ENCODE results near the gene P2RY2. TPM values are rescaled to one million over a fixed set of nuclear protein-coding genes. Genes with fewer than 3 reads are reported as not detected.

The P2RY2 gene
- total RNA-seq, 3 donors from 2014 or later: 7.6 to 20.6 (median 14.5) TPM

DNA sequence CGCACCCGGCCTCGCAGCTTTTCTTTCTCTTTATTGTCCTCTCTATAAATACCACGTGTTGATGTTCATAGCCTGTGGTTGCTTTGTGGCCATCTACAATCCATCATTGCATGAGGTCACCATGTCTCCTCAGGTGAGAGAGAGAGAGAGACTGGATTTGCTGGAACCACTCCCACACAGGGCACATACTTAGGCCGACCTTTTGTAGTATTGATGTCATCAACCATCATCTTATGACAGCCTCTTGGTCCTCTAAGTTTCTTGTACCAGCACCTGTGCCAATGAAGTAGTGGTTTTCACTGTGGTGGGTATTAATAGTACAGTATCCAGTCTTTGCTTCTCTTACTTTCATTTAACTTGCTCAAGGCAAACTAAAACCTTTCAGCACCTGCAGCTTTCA is 31.2 kb downstream of the P2RY2 start:
- H3K36me3 ChIP-seq (ENCODE audit: low read depth): no peaks in the 10 kb centered on the region
- no peak overlapping the region for H3K4me3 ChIP-seq
- TF ChIP-seq, protein P1, sequence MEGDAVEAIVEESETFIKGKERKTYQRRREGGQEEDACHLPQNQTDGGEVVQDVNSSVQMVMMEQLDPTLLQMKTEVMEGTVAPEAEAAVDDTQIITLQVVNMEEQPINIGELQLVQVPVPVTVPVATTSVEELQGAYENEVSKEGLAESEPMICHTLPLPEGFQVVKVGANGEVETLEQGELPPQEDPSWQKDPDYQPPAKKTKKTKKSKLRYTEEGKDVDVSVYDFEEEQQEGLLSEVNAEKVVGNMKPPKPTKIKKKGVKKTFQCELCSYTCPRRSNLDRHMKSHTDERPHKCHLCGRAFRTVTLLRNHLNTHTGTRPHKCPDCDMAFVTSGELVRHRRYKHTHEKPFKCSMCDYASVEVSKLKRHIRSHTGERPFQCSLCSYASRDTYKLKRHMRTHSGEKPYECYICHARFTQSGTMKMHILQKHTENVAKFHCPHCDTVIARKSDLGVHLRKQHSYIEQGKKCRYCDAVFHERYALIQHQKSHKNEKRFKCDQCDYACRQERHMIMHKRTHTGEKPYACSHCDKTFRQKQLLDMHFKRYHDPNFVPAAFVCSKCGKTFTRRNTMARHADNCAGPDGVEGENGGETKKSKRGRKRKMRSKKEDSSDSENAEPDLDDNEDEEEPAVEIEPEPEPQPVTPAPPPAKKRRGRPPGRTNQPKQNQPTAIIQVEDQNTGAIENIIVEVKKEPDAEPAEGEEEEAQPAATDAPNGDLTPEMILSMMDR (IDR thresholded peaks at IDR 0.05): no peak
- intact Hi-C loops (cut with DNase I, micrococcal nuclease): loop anchor here (10.0 kb wide), 1 partner anchor 65 kb away; no protein-coding TSS in a partner anchor
- peak; percentile 51 for ATAC-seq
- no peaks in the 10 kb centered on the region for H3K4me1 ChIP-seq (ENCODE audit: low read depth)
- no peaks in the 10 kb centered on the region for H3K9me3 ChIP-seq
- DNase-seq: peak in 1 of 3 donors; percentile 11

DNA sequence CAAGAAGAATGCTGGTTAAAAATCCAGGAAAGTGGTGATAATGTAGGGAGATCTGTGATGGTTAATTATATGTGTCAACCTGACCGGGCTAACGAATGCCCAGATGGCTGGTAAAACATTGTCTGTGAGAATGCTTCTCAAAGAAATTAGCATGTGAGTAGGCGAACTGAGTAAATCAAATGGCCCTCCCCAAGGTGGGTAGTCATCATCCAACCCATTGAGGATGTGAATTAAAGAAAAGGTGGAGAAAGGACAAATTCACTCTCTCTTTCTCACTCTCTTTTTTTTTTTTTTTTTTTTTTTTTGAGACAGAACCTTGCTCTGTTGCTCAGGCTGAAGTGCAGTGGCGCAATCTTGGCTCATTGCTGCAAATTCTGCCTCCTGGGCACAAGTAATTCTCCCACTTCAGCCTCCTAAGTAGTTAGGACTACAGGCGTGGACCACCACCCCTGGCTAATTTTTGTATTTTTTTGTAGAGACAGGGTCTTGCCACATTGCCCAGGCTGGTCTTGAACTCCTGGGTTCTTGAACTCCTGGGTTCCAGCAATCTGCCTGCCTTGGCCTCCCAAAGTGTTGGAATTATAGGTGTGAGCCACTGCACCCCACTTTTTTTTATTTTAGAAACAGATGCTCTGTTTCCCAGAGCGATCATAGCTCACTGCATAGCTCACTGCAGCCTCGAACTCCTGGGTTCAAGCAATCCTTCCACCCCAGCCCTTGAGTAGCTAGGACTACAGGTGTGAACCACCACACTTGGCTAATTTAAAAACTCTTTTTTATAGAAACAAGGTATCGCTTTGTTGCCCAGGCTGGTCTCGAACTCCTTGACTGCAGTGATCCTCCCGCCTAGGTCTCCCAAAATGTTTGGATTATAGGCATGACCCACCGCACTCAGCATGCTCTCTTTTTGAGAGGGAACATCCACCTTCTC is 32.0 kb downstream of the P2RY2 start:
- H3K4me1 ChIP-seq (ENCODE audit: low read depth): no peaks in the 10 kb centered on the region
- no peak overlapping the region for H3K4me3 ChIP-seq
- TF ChIP-seq, protein P1 (IDR thresholded peaks at IDR 0.05): no peak
- ATAC-seq (no peak), DNase-seq (peak in 1 of 3 donors; percentile 10)
- intact Hi-C loops (cut with DNase I, micrococcal nuclease): loop anchor here (10.0 kb wide), 1 partner anchor 65 kb away; no protein-coding TSS in a partner anchor
- H3K36me3 ChIP-seq (ENCODE audit: low read depth): no peaks in the 10 kb centered on the region
- H3K9me3 ChIP-seq: no peaks in the 10 kb centered on the region

DNA sequence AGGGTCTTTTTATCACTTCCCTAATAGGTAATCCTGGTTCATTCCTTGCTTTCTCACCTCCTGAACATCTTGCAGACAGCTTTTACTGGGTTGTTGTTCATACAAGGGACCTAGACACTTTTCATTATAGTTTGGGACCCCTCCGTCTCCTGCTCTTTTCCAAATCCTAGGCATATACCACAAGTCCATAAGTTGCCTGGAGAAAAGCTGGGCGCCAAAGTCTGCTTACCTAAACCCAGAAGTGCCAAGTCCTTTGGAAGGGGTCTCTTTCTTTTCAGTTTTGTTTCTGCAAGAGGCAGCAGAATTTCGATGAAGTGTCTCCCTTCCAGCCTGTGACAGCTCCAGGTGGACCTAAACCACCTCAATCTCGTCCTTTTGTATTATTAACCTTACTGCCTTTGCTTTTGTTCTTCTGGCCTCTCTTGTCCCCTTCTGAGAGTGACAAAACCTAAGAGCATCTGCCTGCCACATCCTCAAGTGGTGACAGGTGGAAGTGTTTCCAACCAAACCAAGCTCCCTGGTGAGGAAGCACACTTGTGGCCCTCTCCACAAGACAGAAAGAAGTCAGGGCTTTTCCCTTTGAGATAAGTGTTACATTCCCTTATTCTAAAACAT is 34.6 kb downstream of the P2RY2 start:
- Histone ChIP-seq H3K9me3 (no peaks in the 10 kb centered on the region), H3K36me3 (ENCODE audit: low read depth) (no peaks in the 10 kb centered on the region), H3K4me1 (ENCODE audit: low read depth) (no peaks in the 10 kb centered on the region), H3K4me3 (no peak overlapping the region)
- TF ChIP-seq, protein P1 (IDR thresholded peaks at IDR 0.05): no peak
- ATAC-seq (no peak), DNase-seq (no peak)
- intact Hi-C loops (cut with DNase I, micrococcal nuclease): no loop called here

DNA sequence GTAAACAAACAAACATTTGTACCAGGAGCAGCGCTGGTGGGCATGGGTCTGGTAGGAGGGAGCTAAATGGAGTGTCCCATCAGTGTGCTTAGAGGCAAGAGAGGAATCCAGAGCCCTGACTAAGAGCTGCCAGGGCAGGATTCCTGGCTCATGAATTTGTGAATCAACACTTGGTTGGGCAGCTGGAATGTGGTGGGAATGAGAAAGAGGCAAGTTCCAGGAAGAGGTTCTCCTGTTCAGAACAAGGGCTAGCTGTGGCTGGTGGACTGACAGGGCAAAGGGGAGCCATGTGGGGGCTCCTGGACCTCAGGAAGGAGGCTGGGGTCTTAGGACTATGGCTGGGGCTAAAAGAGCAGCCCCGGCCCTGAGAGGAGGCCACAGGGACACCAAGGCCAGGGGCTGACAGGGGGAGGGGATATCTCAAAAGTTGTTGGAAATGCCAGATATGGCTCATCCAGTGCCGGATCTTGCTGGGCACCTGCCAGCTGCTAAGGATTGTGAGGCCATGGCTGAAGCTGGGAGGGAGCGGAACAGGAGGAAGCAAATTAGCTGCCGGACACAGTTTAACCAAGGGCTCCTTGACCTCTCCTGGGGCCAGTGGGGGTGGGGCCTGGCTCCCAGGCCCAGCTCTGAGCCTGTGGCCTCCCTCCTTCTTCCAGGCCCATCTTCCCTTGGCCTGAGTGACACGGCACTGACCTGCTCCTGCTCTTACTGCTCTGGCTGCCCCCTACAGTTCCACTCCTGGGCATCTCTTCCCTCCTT is 39.4 kb downstream of the P2RY2 start:
- no peak overlapping the region for H3K4me3 ChIP-seq
- H3K36me3 ChIP-seq (ENCODE audit: low read depth): no peaks in the 10 kb centered on the region
- TF ChIP-seq, protein P1 (IDR thresholded peaks at IDR 0.05): no peak
- intact Hi-C loops (cut with DNase I, micrococcal nuclease): no loop called here
- H3K4me1 ChIP-seq (ENCODE audit: low read depth): no peaks in the 10 kb centered on the region
- ATAC-seq: peak; percentile 12
- H3K9me3 ChIP-seq: no peaks in the 10 kb centered on the region
- no peak for DNase-seq

Measured in mucosa of descending colon (tissue), 3 donors.